Heart left ventricle (tissue), 16 donors: ENCODE results near the gene VAPB. TPM values are rescaled to one million over a fixed set of nuclear protein-coding genes. Genes with fewer than 3 reads are reported as not detected.
A peak's percentile ranks its signal among the peaks of the same experiment; 100 is the strongest.

Experiments used
- ATAC-seq, 4 donors: fragments of 200-7000 bp; cut with Tn5 transposase; one replicate each; pipeline ENCODE4 v1.9.1; 2020 to 2022; ENCODE audit warnings: moderate library complexity in 4 of 4, mild to moderate bottlenecking in 3 of 4, moderate number of reproducible peaks in 1 of 4
- DNase-seq, 5 donors: peaks; one replicate each; pipeline ENCODE4 v3.0.0-alpha.2; 2020
- H3K27ac ChIP-seq, 12 donors: fragments of 200-600 bp; sonication (generic) in 4 of 12; one replicate each; pipeline versions ENCODE4 v1.5.0 to v1.8.0; 2016 to 2022; ENCODE audit warnings: mild to moderate bottlenecking in 2 of 12
- H3K27me3 ChIP-seq, 9 donors: fragments of 200-600 bp; sonication (generic) in 2 of 9; one replicate each; pipeline versions ENCODE4 v1.5.1 to v1.8.0; 2016 to 2022; ENCODE audit warnings: mild to moderate bottlenecking in 3 of 9
- H3K36me3 ChIP-seq, 9 donors: fragments of 200-600 bp; sonication (generic) in 2 of 9; one replicate each; pipeline versions ENCODE4 v1.5.0 to v1.8.0; 2018 to 2022; ENCODE audit warnings: mild to moderate bottlenecking in 2 of 9
- H3K4me1 ChIP-seq, 12 donors: fragments of 200-600 bp; sonication (generic) in 4 of 12; one replicate each; pipeline versions ENCODE4 v1.5.0 to v1.8.0; 2016 to 2022; ENCODE audit warnings: mild to moderate bottlenecking in 3 of 12
- H3K4me3 ChIP-seq, 12 donors: fragments of 200-600 bp; sonication (generic) in 4 of 12; one replicate each; pipeline versions ENCODE4 v1.5.0 to v1.8.0; 2017 to 2022; ENCODE audit warnings: mild to moderate bottlenecking in 9 of 12, moderate library complexity in 4 of 12
- H3K9me3 ChIP-seq, 12 donors: fragments of 200-600 bp; sonication (generic) in 4 of 12; one replicate each; pipeline versions ENCODE4 v1.5.0 to v1.8.0; 2016 to 2022; ENCODE audit warnings: mild to moderate bottlenecking in 1 of 12
- CTCF ChIP-seq, 12 donors: fragments of 200-600 bp; sonication (generic) in 4 of 12; IDR thresholded peaks; one replicate each; pipeline versions ENCODE4 v1.5.0 to v1.8.0; 2018 to 2022; ENCODE audit warnings: antibody characterized with exemption in 12 of 12, mild to moderate bottlenecking in 5 of 12
- POLR2A ChIP-seq, 2 donors: fragments of 450-650 bp; IDR thresholded peaks; one replicate each; pipeline ENCODE4 v1.6.1; 2017; ENCODE audit warnings: antibody characterized with exemption in 2 of 2, mild to moderate bottlenecking in 2 of 2, moderate library complexity in 2 of 2
- WGBS, 4 donors: extraction: QIAGEN DNeasy Blood & Tissue Kit in 2 of 4; methylation state at CpG; one replicate each; pipeline versions ENCODE4 v1.1.5 to v1.1.7; 2013 to 2018; 5-methylcytosine and 5-hydroxymethylcytosine counted together
- intact Hi-C, 10 donors: fragments of 100-400 bp; cut with DNase I; formaldehyde crosslinking; loops; one replicate each; pipeline versions ENCODE4 v1.11.1 to v1.14.2; 2022
- polyA plus RNA-seq, 2 donors: library from polyadenylated mRNA; stranded (reverse); fragments of 200-250 nt; gene quantifications; one replicate each; pipeline ENCODE4 v1.2.3, GENCODE V29; 2013
- total RNA-seq, 9 donors: library from RNA; depleted of rRNA in 2 of 9; stranded (reverse); fragments of >200 nt in 2 of 9; fragmentation: NEBNext Ultra II Directional in 3 of 9; extraction: Animal tissue kit (Norgen Biotek cat#: 25700) in 3 of 9; gene quantifications; one replicate each; pipeline versions ENCODE4 v1.1.0 to v1.2.4, GENCODE V29; 2016 to 2023
- donor health status: ischemic (EF 13 %, LVEDD 7.1; RV severe dilation, severe dysfunction).
- donor health status: healthy with polysubstance abuse.
- donor health status: DM: no; HTN: yes; CAD: no.
- donor health status: DM: no; HTN: no; CAD: no.
- donor health status: ischemic (EF 25% LVEDD 6.9; RV normal size, moderate dysfunction).
- donor health status: ischemic (EF 25% LVEDD 5.7; RV mildly dilated, moderate dysfunction).
- donor health status: healthy.
- donor health status: DM: yes; HTN: yes; CAD: no.
- donor health status: ischemic (EF 35%, LVEDD 5.7; RV mildly dilated, moderate dysfunction).
- donor health status: nonischemic (EF 11% LVEDD 7.7; RV severe dilation, severe dysfunction).
- donor health status: DM: yes; HTN: yes; CAD: no.
- donor health status: PGD.
- donor health status: ischemic (EF 29% LVEDD 5.4; RV normal size, mild dysfunction).
- donor health status: nonischemic (EF 23%, LVEDD 6.1; RV moderate dilation, normal function).

Gene VAPB
- total and polyA plus RNA-seq, 11 donors = 25.7 to 76.1 (median 62.7) TPM

DNA sequence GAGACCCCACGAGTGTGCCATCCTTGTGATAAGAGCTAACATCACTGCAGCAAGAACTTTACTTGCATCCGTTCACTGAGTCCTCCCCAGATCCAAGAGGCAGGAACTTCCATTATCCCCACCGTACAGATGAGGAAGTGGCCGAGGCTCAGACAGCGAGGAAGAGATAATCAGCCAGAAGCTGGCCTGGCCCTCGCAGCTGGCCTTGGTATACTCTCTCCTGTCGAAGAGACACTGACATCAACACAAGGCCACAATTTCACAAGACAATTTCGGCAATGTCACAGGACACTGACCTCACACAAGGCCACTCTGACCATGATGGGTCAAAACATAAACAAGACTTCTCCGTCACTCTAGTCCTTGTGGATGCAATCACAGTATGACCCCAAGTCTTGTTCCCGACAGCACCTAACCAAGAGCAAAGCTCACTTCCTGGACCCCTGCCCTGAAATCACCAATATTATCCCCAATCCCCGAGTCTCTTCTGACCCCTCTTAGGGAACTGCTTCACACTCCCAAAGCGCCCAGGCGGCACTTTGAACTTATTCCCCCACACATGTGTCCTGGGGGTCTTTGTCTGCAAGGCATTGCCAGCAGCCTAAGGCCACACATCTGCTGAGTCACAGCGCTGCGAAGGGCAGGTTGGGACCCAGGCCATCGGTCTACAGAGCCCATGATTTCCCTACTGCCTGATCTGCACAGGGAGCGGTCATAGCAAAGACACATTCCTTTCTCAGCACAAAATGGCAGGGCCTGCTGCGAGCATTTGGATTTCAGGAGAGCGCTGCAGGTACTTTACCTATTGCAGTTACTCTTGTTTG, 14.8 kb upstream of the VAPB start:
- H3K36me3 ChIP-seq = no peaks in the 10 kb centered on the region
- H3K27ac ChIP-seq = no peak overlapping the region
- WGBS, 4 donors = 76 to 80% (median 77%) methylated on average over 19 of the region's 19 CpGs
- TF ChIP-seq CTCF (IDR thresholded peaks at IDR 0.05) = no peak
- TF ChIP-seq POLR2A (IDR thresholded peaks at IDR 0.05) = no peak
- intact Hi-C loops = loop anchor here in 1 of 10 donors (10.0 kb wide), 1 partner anchor 59 kb away; no protein-coding TSS in a partner anchor
- no peak overlapping the region for H3K4me3 ChIP-seq
- H3K9me3 ChIP-seq = no peaks in the 10 kb centered on the region
- DNase-seq (no peak), ATAC-seq (no peak)
- peaks cover 0 to 5% (median 0%) of the 10 kb centered on the region in 9 donors for H3K27me3 ChIP-seq
- H3K4me1 ChIP-seq = peaks cover 0 to 3% (median 0%) of the 10 kb centered on the region in 12 donors

GRCh38 chr20:58374906-58375758, 13.9 kb upstream of the VAPB start:
- Histone ChIP-seq H3K4me3 (no peak overlapping the region), H3K27me3 (peaks cover 0 to 6% (median 0%) of the 10 kb centered on the region in 9 donors), H3K4me1 (peaks cover 0 to 3% (median 0%) of the 10 kb centered on the region in 12 donors), H3K36me3 (no peaks in the 10 kb centered on the region), H3K9me3 (no peaks in the 10 kb centered on the region), H3K27ac (no peak overlapping the region)
- intact Hi-C loops = loop anchor here in 1 of 10 donors (10.0 kb wide), 1 partner anchor 60 kb away; no protein-coding TSS in a partner anchor
- no peak for ATAC-seq
- no peak for TF ChIP-seq POLR2A (IDR thresholded peaks at IDR 0.05)
- no peak for TF ChIP-seq CTCF (IDR thresholded peaks at IDR 0.05)
- DNase-seq = peak in 2 of 5 donors; percentile 16 to 34
- 32 to 45% (median 38%) methylated on average over 8 of the region's 8 CpGs for WGBS, 4 donors

- no peak overlapping the region for H3K4me3 ChIP-seq
- no peak overlapping the region for H3K27ac ChIP-seq
- WGBS, 4 donors = 71 to 78% (median 76%) methylated on average over 10 of the region's 10 CpGs
- DNase-seq (no peak), ATAC-seq (no peak)
- peaks cover 0 to 6% (median 0%) of the 10 kb centered on the region in 9 donors for H3K27me3 ChIP-seq
- TF ChIP-seq POLR2A (IDR thresholded peaks at IDR 0.05) (no peak), CTCF (IDR thresholded peaks at IDR 0.05) (no peak)
- no peaks in the 10 kb centered on the region for H3K9me3 ChIP-seq
- H3K36me3 ChIP-seq = no peaks in the 10 kb centered on the region
- intact Hi-C loops = loop anchor here in 1 of 10 donors (10.0 kb wide), 1 partner anchor 61 kb away; no protein-coding TSS in a partner anchor
- H3K4me1 ChIP-seq = peaks cover 0 to 3% (median 0%) of the 10 kb centered on the region in 12 donors
Measured at GRCh38 chr20:58375759-58376352, 13.2 kb upstream of the VAPB start.
